HepG2 (cell line): ENCODE data around the gene C22orf15. TPM values are rescaled to one million over a fixed set of nuclear protein-coding genes. Genes with fewer than 3 reads are reported as not detected.

ENCODE experiments used
- ATAC-seq: fragments of 200-7000 bp; cut with Tn5 transposase; 3 replicates; pipeline ENCODE4 v1.9.1; 2020; ENCODE audit warnings: mild to moderate bottlenecking, moderate library complexity
- BruUV-seq: library from RNA; stranded (reverse); fragments of 400-500 nt; replicated peaks from 2 replicates; lab custom pipeline; 2021; lab: Mats Ljungman, UMichigan
- CTCF ChIA-PET: fragments of 300-600 bp; formaldehyde crosslinking; extraction: SDS; loops from one replicate; lab custom pipeline; 2021; ENCODE audit warnings: low total read pairs, inconsistent platforms, low intra/inter-chr PET ratio; lab: Yijun Ruan, JAX
- POLR2A ChIA-PET: fragments of 350-600 bp; sonication (Branson Sonifier 250); formaldehyde crosslinking; loops from one replicate; lab custom pipeline; 2020; ENCODE audit warnings: antibody characterized with exemption, inconsistent platforms; lab: Yijun Ruan, JAX
- DNase-seq: peaks from one replicate; pipeline ENCODE4 v3.0.0-alpha.2; 2015; ENCODE audit warnings: low spot score
- FAIRE-seq: peaks from 3 replicates; lab custom pipeline; 2011; peaks lifted over from hg19 to GRCh38; lab: Jason Lieb, UNC
- H2AFZ ChIP-seq: one replicate; pipeline ENCODE4 v1.6.1; 2011; ENCODE audit warnings: low read length, inconsistent platforms
- H3K27ac ChIP-seq: fragments of 300-600 bp; 3 replicates; pipeline ENCODE4 v1.8.0; 2011; ENCODE audit warnings: mixed run types, mild to moderate bottlenecking, mixed read lengths, low read length, inconsistent platforms; ENCODE audit not compliant: insufficient read depth; ENCODE audit errors: extremely low read length
- H3K27me3 ChIP-seq, 2 experiments: fragments of 200-600 bp in 1 of 2; 2 replicates in 1 of 2; 3 replicates in 1 of 2; pipeline versions ENCODE4 v1.6.0 to v1.8.0; 2011; ENCODE audit warnings: low read length in 2 of 2, mild to moderate bottlenecking in 2 of 2, moderate library complexity in 2 of 2, inconsistent platforms in 1 of 2; ENCODE audit not compliant: insufficient read depth in 2 of 2, control insufficient read depth in 1 of 2
- H3K36me3 ChIP-seq, 2 experiments: fragments of 200-600 bp in 1 of 2; replicated peaks in 1 of 2; 2 replicates in 1 of 2; 3 replicates in 1 of 2; pipeline versions ENCODE4 v1.5.1 to v1.8.0; 2011; ENCODE audit warnings: low read length in 2 of 2, inconsistent platforms in 1 of 2; ENCODE audit not compliant: insufficient read depth in 2 of 2, control insufficient read depth in 1 of 2
- H3K4me1 ChIP-seq: 2 replicates; pipeline ENCODE4 v1.5.1; 2012; ENCODE audit warnings: low read length, inconsistent platforms; ENCODE audit not compliant: insufficient read depth
- H3K4me2 ChIP-seq: 2 replicates; pipeline ENCODE4 v1.6.0; 2011; ENCODE audit warnings: low read depth, low read length, inconsistent platforms
- H3K4me3 ChIP-seq, 3 experiments: fragments of 200-600 bp in 1 of 3; sonication (generic), shearing (Covaris generic) in 1 of 3; replicated peaks in 1 of 3; 2 replicates each; pipeline ENCODE4 v1.5.1; 2011 to 2016; ENCODE audit warnings: low read length in 3 of 3, inconsistent platforms in 2 of 3, low read depth in 2 of 3, mild to moderate bottlenecking in 2 of 3, control low read depth in 1 of 3, mixed read lengths in 1 of 3; ENCODE audit not compliant: insufficient read depth in 1 of 3
- H3K79me2 ChIP-seq: one replicate; pipeline ENCODE4 v1.6.1; 2011; ENCODE audit warnings: low read length, inconsistent platforms; ENCODE audit not compliant: insufficient read depth
- H3K9ac ChIP-seq: 2 replicates; pipeline ENCODE4 v1.6.0; 2011; ENCODE audit warnings: mild to moderate bottlenecking, low read depth, low read length, inconsistent platforms; ENCODE audit not compliant: insufficient read depth
- H3K9me3 ChIP-seq: 2 replicates; pipeline ENCODE4 v1.5.1; 2012; ENCODE audit warnings: mild to moderate bottlenecking, low read length
- H4K20me1 ChIP-seq: 2 replicates; pipeline ENCODE4 v1.6.0; 2011; ENCODE audit warnings: inconsistent platforms, mild to moderate bottlenecking, low read length, moderate library complexity; ENCODE audit not compliant: insufficient read depth
- GPN1 ChIP-seq: sonication (generic); formaldehyde crosslinking; IDR thresholded peaks from 2 replicates; pipeline ENCODE4 v1.5.1; 2020; ENCODE audit warnings: missing genetic modification reagents, borderline replicate concordance
- HMG20B ChIP-seq: conservative IDR thresholded peaks from 2 replicates; pipeline ENCODE4 v1.6.1; 2016; ENCODE audit warnings: missing genetic modification reagents, missing compliant biosample characterization
- HOXA3 ChIP-seq: sonication (generic); formaldehyde crosslinking; IDR thresholded peaks from 2 replicates; pipeline ENCODE4 v1.5.0; 2020; ENCODE audit warnings: missing genetic modification reagents
- JARID2 ChIP-seq: sonication (generic); formaldehyde crosslinking; IDR thresholded peaks from 2 replicates; pipeline ENCODE4 v1.8.1; 2023; ENCODE audit warnings: missing genetic modification reagents, inconsistent platforms; ENCODE audit not compliant: insufficient replicate concordance
- MEIS2 ChIP-seq: sonication (generic); formaldehyde crosslinking; IDR thresholded peaks from 2 replicates; pipeline ENCODE4 v1.9.0; 2021; ENCODE audit warnings: mild to moderate bottlenecking, missing genetic modification reagents
- MLLT10 ChIP-seq: sonication (generic); formaldehyde crosslinking; IDR thresholded peaks from 2 replicates; pipeline ENCODE4 v1.4.0; 2020; ENCODE audit warnings: missing genetic modification reagents
- NR2C2 ChIP-seq: sonication (generic); formaldehyde crosslinking; IDR thresholded peaks from 2 replicates; pipeline ENCODE4 v1.4.0; 2020; ENCODE audit warnings: missing genetic modification reagents, mild to moderate bottlenecking, moderate library complexity, borderline replicate concordance
- SP1 ChIP-seq, 2 experiments: fragments of 450-650 bp in 1 of 2; sonication (generic) in 1 of 2; formaldehyde crosslinking in 1 of 2; IDR thresholded peaks; 2 replicates each; pipeline versions ENCODE4 v1.4.0 to v1.6.1; 2016 to 2020; ENCODE audit warnings: missing genetic modification reagents in 1 of 2
- SRY ChIP-seq: sonication (generic); formaldehyde crosslinking; IDR thresholded peaks from 2 replicates; pipeline ENCODE4 v1.8.0; 2022; ENCODE audit warnings: mild to moderate bottlenecking, missing genetic modification reagents
- STAT5B ChIP-seq: sonication (generic); formaldehyde crosslinking; IDR thresholded peaks from 2 replicates; pipeline ENCODE4 v1.4.0; 2020; ENCODE audit warnings: missing genetic modification reagents
- ZNF546 ChIP-seq: sonication (generic); formaldehyde crosslinking; conservative IDR thresholded peaks from 2 replicates; pipeline ENCODE4 v1.8.1; 2023; ENCODE audit warnings: mild to moderate bottlenecking, missing genetic modification reagents
- WGBS: methylation state at CpG from one replicate; pipeline ENCODE4 v1.1.6; 2017; ENCODE audit warnings: low lambda C conversion rate; 5-methylcytosine and 5-hydroxymethylcytosine counted together
- in situ Hi-C: cut with HindIII; loops from 2 replicates; pipeline ENCODE4 v1.10.0; 2017; ENCODE audit warnings: low pct_unique_long_range_greater_than_20kb; ENCODE audit not compliant: extremely low pct_ligation_motif_present
- intact Hi-C: fragments of 100-400 bp; cut with micrococcal nuclease; formaldehyde crosslinking; loops from one replicate; pipeline ENCODE4 v1.10.0; 2022; ENCODE audit not compliant: unreplicated experiment
- polyA plus RNA-seq, 8 experiments: library from polyadenylated mRNA; depleted of rRNA in 3 of 8; stranded (reverse) in 7 of 8; unstranded in 1 of 8; fragments of >200 nt; fragmentation: Illumina TruSeq in 4 of 8; extraction: Trizol in 4 of 8; gene quantifications; 2 replicates each; pipeline versions ENCODE4 v1.2.1 to v1.2.3, GENCODE V29; 2011 to 2016; ENCODE audit warnings: low read depth in 4 of 8, missing spikeins in 1 of 8, mixed read lengths in 1 of 8; ENCODE audit not compliant: insufficient read depth in 1 of 8
- total RNA-seq, 5 experiments: library from RNA; depleted of rRNA; stranded (reverse); fragments of >200 nt; fragmentation: Illumina TruSeq; extraction: Trizol; gene quantifications; 2 replicates each; pipeline ENCODE4 v1.2.3, GENCODE V29; 2016; ENCODE audit warnings: low read depth in 1 of 5
- TF ChIP-seq, protein P1 (sequence below): IDR thresholded peaks from 2 replicates; pipeline ENCODE4 v1.6.1; 2016
- TF ChIP-seq, protein P2 (sequence below): sonication (generic); formaldehyde crosslinking; IDR thresholded peaks from 2 replicates; pipeline ENCODE4 v1.5.0; 2020; ENCODE audit warnings: mild to moderate bottlenecking, missing genetic modification reagents, borderline replicate concordance
- TF ChIP-seq, protein P3 (sequence below): sonication (generic); formaldehyde crosslinking; IDR thresholded peaks from 2 replicates; pipeline ENCODE4 v1.4.0; 2020; ENCODE audit warnings: missing genetic modification reagents

The C22orf15 gene
- total and polyA plus RNA-seq, 2 of the 13 experiments (the other 11 are each of a cell fraction or from before 2014, with no cell fraction given), result not detected

DNA sequence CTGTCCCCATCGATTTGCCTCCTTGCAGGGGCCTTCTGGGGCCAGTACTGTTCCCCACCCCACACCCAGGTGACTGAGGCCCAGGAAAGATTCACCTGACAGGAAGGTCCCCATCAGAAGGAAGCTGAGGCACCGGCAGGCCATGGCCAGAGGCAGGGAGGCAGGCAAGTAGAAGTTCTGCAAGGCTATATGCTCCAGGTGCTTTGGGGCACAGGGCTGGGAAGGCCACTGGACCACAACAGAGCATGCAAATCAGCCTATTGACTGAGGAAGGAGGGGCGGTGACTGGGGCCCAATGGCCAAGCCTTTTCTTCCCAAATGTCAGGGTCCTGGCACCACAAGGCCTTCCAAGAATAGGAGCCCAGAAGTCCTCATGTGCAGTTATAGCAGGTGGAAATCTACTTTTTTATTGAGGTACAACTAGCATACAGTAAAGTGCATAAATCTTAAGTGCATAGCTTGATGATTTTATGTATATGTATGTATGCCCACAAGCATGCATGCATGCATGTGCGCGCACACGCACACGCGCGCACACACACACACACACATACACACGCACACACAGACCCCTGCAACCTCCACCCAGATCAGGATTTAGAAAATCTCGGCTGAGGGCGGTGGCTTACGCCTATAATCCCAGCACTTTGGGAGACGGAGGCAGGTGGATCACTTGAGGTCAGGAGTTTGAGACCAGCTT lies 8.4 kb upstream of the C22orf15 start, which contains the start of gene VPREB3:
Gene VPREB3, minus strand, starts transcription at position 206 of the 700 bp plus-strand sequence. Its CDS starts 62 bp downstream, at position 144.
- Histone ChIP-seq H4K20me1 (no peaks in the 10 kb centered on the region), H3K9ac (no peak within 1 kb of the TSS), H3K79me2 (peaks cover 5% of the 10 kb centered on the region), H3K4me1 (peaks cover 23% of the 10 kb centered on the region), H3K9me3 (no peaks in the 10 kb centered on the region), H3K27ac (no peak within 1 kb of the TSS), H3K36me3 (no peaks in the 10 kb centered on the region), H3K4me3 (no peak within 1 kb of the TSS), H3K27me3 (no peaks in the 10 kb centered on the region; a peak in 1 of 5 replicates), H3K4me2 (no peak within 1 kb of the TSS), H2AFZ (no peak within 1 kb of the TSS)
- intact Hi-C loops, result no loop called here
- no peak for DNase-seq
- CTCF ChIA-PET, result no interaction called here
- in situ Hi-C loops, result no loop called here
- no peak for ATAC-seq
- POLR2A ChIA-PET, result interaction anchor here (4.9 kb wide), 1 partner anchor 11 kb away, joined by 52 read pairs; the partner anchor contains the start of genes C22orf15 and CHCHD10
- WGBS, result 78% methylated on average over 14 of the region's 14 CpGs
- TF ChIP-seq, protein P1, sequence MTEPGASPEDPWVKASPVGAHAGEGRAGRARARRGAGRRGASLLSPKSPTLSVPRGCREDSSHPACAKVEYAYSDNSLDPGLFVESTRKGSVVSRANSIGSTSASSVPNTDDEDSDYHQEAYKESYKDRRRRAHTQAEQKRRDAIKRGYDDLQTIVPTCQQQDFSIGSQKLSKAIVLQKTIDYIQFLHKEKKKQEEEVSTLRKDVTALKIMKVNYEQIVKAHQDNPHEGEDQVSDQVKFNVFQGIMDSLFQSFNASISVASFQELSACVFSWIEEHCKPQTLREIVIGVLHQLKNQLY (CRISPR knock-in tag), result no peak
- no peak for TF ChIP-seq HMG20B
- TF ChIP-seq, protein P2, sequence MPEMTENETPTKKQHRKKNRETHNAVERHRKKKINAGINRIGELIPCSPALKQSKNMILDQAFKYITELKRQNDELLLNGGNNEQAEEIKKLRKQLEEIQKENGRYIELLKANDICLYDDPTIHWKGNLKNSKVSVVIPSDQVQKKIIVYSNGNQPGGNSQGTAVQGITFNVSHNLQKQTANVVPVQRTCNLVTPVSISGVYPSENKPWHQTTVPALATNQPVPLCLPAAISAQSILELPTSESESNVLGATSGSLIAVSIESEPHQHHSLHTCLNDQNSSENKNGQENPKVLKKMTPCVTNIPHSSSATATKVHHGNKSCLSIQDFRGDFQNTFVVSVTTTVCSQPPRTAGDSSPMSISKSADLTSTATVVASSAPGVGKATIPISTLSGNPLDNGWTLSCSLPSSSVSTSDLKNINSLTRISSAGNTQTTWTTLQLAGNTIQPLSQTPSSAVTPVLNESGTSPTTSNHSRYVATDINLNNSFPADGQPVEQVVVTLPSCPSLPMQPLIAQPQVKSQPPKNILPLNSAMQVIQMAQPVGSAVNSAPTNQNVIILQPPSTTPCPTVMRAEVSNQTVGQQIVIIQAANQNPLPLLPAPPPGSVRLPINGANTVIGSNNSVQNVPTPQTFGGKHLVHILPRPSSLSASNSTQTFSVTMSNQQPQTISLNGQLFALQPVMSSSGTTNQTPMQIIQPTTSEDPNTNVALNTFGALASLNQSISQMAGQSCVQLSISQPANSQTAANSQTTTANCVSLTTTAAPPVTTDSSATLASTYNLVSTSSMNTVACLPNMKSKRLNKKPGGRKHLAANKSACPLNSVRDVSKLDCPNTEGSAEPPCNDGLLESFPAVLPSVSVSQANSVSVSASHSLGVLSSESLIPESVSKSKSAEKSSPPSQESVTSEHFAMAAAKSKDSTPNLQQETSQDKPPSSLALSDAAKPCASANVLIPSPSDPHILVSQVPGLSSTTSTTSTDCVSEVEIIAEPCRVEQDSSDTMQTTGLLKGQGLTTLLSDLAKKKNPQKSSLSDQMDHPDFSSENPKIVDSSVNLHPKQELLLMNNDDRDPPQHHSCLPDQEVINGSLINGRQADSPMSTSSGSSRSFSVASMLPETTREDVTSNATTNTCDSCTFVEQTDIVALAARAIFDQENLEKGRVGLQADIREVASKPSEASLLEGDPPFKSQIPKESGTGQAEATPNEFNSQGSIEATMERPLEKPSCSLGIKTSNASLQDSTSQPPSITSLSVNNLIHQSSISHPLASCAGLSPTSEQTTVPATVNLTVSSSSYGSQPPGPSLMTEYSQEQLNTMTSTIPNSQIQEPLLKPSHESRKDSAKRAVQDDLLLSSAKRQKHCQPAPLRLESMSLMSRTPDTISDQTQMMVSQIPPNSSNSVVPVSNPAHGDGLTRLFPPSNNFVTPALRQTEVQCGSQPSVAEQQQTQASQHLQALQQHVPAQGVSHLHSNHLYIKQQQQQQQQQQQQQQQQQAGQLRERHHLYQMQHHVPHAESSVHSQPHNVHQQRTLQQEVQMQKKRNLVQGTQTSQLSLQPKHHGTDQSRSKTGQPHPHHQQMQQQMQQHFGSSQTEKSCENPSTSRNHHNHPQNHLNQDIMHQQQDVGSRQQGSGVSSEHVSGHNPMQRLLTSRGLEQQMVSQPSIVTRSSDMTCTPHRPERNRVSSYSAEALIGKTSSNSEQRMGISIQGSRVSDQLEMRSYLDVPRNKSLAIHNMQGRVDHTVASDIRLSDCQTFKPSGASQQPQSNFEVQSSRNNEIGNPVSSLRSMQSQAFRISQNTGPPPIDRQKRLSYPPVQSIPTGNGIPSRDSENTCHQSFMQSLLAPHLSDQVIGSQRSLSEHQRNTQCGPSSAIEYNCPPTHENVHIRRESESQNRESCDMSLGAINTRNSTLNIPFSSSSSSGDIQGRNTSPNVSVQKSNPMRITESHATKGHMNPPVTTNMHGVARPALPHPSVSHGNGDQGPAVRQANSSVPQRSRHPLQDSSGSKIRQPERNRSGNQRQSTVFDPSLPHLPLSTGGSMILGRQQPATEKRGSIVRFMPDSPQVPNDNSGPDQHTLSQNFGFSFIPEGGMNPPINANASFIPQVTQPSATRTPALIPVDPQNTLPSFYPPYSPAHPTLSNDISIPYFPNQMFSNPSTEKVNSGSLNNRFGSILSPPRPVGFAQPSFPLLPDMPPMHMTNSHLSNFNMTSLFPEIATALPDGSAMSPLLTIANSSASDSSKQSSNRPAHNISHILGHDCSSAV (CRISPR knock-in tag), result no peak
- TF ChIP-seq SRY (CRISPR knock-in tag), result no peak
- TF ChIP-seq SP1 (IDR thresholded peaks at IDR 0.05), result no peak
- no peak for TF ChIP-seq SP1 (CRISPR knock-in tag; IDR thresholded peaks at IDR 0.05)
- no peak for TF ChIP-seq ZNF546
- TF ChIP-seq STAT5B (CRISPR knock-in tag), result no peak
- TF ChIP-seq, protein P3, sequence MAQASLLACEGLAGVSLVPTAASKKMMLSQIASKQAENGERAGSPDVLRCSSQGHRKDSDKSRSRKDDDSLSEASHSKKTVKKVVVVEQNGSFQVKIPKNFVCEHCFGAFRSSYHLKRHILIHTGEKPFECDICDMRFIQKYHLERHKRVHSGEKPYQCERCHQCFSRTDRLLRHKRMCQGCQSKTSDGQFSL (CRISPR knock-in tag), result no peak
- no peak for TF ChIP-seq MEIS2 (CRISPR knock-in tag)
- no peak for TF ChIP-seq GPN1 (CRISPR knock-in tag)
- TF ChIP-seq MLLT10 (CRISPR knock-in tag), result no peak
- no peak for TF ChIP-seq NR2C2
- TF ChIP-seq JARID2, result no peak
- TF ChIP-seq HOXA3, result no peak
- no TSS peak for BruUV-seq
- no peak for FAIRE-seq
